GM10248 (cell line): ENCODE measurements around the gene EPHB3.
"Not testable (repeated sequence)": the region's sequence is repeated elsewhere in the genome, so short reads cannot be mapped to it uniquely, and the experiment has no call there.

Experiments
- CTCF ChIA-PET: fragments of 300-600 bp; sonication (Branson Sonifier 250); formaldehyde crosslinking; extraction: SDS; loops from one replicate; lab custom pipeline; 2021; ENCODE audit warnings: antibody characterized with exemption; lab: Yijun Ruan, JAX
- POLR2A ChIA-PET: fragments of 350-650 bp; sonication (Branson Sonifier 250); formaldehyde crosslinking; extraction: SDS; loops from one replicate; lab custom pipeline; 2020; ENCODE audit warnings: antibody characterized with exemption; lab: Yijun Ruan, JAX
- DNase-seq: peaks from one replicate; pipeline ENCODE4 v3.0.0; 2012; ENCODE audit errors: extremely low spot score
- TF ChIP-seq, protein P1 (sequence below): IDR thresholded peaks from 2 replicates; pipeline ENCODE4 v1.5.1; 2012; ENCODE audit warnings: mild to moderate bottlenecking, low read depth; ENCODE audit errors: extremely low read depth, missing control alignments, control extremely low read depth

The EPHB3 gene

GRCh38 chr3:184620475-184621119 lies 59.0 kb downstream of the EPHB3 start:
- ChIA-PET POLR2A (no interaction called here), CTCF (interaction anchor here (0.8 to 2.2 kb wide), 4 partner anchors 8 to 158 kb away, joined by 3 to 5 read pairs (median 4); no protein-coding TSS in a partner anchor)
- TF ChIP-seq, protein P1, sequence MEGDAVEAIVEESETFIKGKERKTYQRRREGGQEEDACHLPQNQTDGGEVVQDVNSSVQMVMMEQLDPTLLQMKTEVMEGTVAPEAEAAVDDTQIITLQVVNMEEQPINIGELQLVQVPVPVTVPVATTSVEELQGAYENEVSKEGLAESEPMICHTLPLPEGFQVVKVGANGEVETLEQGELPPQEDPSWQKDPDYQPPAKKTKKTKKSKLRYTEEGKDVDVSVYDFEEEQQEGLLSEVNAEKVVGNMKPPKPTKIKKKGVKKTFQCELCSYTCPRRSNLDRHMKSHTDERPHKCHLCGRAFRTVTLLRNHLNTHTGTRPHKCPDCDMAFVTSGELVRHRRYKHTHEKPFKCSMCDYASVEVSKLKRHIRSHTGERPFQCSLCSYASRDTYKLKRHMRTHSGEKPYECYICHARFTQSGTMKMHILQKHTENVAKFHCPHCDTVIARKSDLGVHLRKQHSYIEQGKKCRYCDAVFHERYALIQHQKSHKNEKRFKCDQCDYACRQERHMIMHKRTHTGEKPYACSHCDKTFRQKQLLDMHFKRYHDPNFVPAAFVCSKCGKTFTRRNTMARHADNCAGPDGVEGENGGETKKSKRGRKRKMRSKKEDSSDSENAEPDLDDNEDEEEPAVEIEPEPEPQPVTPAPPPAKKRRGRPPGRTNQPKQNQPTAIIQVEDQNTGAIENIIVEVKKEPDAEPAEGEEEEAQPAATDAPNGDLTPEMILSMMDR, result no peak
- no peak for DNase-seq

DNA sequence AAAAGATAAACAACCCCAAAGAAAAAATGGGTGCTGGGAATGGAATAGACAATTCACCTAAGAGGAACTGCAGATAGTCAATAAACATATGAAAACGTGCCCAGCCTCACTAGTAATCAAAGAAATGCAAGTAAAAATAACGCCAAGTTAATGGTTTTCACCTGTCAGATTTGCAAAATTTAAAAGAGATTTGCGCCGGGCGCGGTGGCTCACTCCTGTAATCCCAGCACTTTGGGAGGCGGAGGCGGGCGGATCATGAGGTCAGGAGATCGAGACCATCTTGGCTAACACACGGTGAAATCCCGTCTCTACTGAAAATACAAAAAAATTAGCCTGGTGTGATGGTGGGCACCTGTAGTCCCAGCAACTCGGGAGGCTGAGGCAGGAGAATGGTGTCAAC lies 60.6 kb downstream of the EPHB3 start:
- POLR2A ChIA-PET, DNase-seq, CTCF ChIA-PET: not testable (repeated sequence)

DNA sequence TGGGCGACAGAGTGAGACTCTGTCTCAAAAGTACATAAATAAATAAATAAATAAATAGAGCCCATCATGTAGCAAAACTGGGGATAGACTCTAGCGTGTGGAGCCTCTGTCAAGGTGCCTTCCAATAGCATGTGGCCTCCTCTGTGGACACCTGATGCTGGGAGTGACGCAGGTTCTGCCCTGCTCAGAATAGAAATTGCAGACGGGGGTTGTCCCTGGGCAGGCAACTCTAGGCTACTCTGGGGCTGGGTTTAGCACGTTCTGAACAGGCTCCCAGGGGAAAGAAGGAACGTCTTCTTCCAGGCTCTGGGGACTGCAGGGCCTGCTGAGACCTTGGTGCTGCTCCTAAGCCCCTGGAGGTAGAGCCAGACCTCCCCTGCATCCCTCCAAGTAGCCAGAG lies 65.3 kb downstream of the EPHB3 start:
- POLR2A ChIA-PET, result no interaction called here
- TF ChIP-seq, protein P1, result no peak
- no peak for DNase-seq
- CTCF ChIA-PET, result no interaction called here

GRCh38 chr3:184629555-184630160 lies 68.1 kb downstream of the EPHB3 start:
- CTCF ChIA-PET, result no interaction called here
- TF ChIP-seq, protein P1, result no peak
- no peak for DNase-seq
- POLR2A ChIA-PET, result no interaction called here

- POLR2A ChIA-PET, result no interaction called here
- TF ChIP-seq, protein P1, result no peak
- CTCF ChIA-PET, result no interaction called here
- no peak for DNase-seq
Observed at GRCh38 chr3:184630861-184631471, 69.4 kb downstream of the EPHB3 start.

DNA sequence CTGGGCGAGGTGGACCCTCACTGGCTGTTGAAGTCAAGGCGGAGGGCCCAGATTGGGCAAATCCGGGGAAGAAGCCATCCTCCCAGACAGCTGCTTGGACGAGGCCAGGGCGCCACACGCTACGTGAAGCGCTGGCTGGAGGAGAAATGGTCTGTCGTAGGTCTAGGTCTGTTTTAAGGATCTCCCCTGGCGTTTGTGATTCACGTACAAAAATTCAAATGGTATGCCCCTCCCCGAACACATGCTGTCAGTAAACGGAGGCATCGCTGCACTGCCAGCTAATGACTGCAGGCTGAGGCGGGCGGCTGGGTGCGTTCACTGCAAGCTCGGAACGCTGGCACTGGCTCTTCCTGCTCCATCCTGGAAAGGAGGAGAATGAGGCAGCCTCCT lies 69.9 kb downstream of the EPHB3 start:
- POLR2A ChIA-PET, result no interaction called here
- CTCF ChIA-PET, result no interaction called here
- TF ChIP-seq, protein P1, result no peak
- DNase-seq, result no peak
